ENCODE data around the gene MIGA2.
"Not testable (repeated sequence)": the region's sequence is repeated elsewhere in the genome, so short reads cannot be mapped to it uniquely, and the experiment has no call there.

Gene MIGA2

GRCh38 chr9:129011761-129012181, 24.7 kb upstream of the MIGA2 start:
- DNase-seq (ENCODE audit: low spot score), result no peak

DNA sequence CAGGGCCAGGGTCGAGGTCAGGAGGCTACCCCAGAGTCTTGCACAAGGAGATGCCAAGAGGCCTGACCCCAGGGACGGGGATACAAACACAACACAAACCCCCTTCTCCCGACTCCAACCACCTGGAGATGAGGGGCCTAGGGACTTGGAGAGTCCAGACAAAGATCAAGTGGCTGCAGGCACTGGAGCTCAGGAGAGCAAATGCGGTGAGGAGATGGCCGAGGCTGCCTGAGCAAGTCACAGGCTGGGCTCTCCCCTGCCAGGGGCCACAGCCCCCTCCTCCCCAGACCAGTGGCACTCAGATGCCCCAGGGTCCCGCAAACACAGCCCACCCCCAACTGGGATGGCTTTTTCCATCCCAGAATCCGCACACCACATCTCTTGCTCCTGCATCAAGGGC, 24.1 kb upstream of the MIGA2 start:
- no peak for DNase-seq (ENCODE audit: low spot score)

GRCh38 chr9:129012893-129013448, 23.5 kb upstream of the MIGA2 start:
- no peak for DNase-seq (ENCODE audit: low spot score)

DNA sequence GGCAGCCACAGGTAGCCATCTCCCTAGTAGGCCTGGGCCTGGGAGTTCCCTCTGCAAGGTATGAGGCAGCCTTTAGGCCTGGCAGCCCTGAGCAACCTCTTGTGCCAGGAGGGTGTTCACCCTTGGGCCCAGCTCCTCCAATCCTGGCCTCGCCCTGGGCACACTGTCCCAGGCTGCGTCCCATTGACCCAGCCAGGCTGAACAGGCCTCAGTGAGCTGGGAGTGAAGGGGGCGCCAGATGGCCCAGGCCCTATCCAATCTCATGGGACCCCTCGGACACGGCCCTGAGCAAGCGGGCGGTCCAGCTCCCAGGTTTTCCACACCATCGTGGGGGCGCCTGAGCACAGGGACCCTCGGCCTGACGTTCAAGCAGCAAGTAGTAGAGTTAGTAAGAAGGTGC, 22.8 kb upstream of the MIGA2 start:
- DNase-seq (ENCODE audit: low spot score), result no peak

GRCh38 chr9:129014124-129014523, 22.3 kb upstream of the MIGA2 start:
- no peak for DNase-seq (ENCODE audit: low spot score)

- DNase-seq (ENCODE audit: low spot score), result no peak
Measured at GRCh38 chr9:129014608-129015007, 21.8 kb upstream of the MIGA2 start.

DNA sequence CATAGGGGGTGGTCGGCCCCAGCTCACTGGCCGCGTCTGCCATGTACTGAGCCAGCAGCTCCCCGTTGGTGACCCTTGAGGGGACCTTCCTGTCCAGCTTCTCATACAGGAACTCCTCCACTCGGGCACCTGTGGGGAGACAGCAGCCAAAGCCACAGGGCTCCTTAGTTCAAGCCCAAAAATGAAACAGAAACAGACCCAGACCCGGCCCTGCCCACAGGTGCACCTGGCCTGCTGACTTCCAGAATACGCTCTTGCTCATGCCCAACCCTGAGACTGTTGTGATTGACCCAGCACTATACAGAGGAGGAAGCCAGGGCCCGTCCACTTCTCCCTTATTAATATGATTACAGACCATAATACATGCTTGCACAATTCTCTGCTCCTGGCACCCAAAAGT, 15.3 kb upstream of the MIGA2 start:
- DNase-seq (ENCODE audit: low spot score), result no peak

GRCh38 chr9:129022037-129022436, 14.4 kb upstream of the MIGA2 start:
- DNase-seq (ENCODE audit: low spot score), result no peak

GRCh38 chr9:129023036-129023907, 13.2 kb upstream of the MIGA2 start:
- peak; percentile 84 for DNase-seq (ENCODE audit: low spot score)

- DNase-seq (ENCODE audit: low spot score), result no peak
Measured at GRCh38 chr9:129023908-129024233, 12.6 kb upstream of the MIGA2 start.

DNA sequence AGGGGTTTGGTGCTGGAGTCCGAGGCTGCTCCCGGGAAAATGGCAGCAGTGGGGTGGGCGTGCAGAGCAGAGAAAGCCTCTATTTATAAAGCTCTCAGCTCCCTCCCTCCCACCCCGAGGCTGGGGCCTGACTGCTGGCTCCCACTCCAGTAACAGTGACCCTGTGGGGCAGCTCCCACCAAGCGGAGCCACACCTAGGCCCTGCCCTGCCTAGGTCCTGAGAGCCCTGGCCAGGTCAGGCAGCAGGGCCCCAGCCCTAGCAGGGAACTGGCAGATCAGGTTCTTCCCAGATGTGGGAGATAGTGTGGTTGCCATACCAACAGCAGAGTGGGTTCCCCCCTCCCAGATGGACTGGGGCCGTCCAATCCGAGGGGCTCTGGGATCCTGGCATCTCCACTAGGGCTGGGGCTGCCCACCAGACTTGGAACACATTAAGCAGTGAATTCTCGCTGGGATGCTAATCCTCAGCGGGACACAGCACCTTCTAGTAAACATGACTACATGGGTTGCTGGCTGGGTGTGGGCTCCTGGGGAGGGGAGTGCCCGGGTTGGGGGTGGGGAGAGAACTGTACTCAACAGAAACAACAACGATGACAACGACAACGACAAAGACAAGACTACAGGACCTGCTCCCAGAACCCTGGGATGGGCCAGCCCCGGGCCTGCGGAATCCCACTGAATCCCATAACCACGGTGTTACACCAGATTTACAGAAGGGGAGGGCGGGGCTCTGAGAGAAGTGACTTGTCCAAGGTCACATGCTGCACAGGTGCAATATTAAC, 9.8 kb upstream of the MIGA2 start:
- peak; percentile 36 for DNase-seq (ENCODE audit: low spot score)

- no peak for DNase-seq (ENCODE audit: low spot score)
Measured at GRCh38 chr9:129027224-129027684, 9.2 kb upstream of the MIGA2 start.

- peak; percentile 17 for DNase-seq (ENCODE audit: low spot score)
Measured at GRCh38 chr9:129027685-129028191, 8.7 kb upstream of the MIGA2 start.

DNA sequence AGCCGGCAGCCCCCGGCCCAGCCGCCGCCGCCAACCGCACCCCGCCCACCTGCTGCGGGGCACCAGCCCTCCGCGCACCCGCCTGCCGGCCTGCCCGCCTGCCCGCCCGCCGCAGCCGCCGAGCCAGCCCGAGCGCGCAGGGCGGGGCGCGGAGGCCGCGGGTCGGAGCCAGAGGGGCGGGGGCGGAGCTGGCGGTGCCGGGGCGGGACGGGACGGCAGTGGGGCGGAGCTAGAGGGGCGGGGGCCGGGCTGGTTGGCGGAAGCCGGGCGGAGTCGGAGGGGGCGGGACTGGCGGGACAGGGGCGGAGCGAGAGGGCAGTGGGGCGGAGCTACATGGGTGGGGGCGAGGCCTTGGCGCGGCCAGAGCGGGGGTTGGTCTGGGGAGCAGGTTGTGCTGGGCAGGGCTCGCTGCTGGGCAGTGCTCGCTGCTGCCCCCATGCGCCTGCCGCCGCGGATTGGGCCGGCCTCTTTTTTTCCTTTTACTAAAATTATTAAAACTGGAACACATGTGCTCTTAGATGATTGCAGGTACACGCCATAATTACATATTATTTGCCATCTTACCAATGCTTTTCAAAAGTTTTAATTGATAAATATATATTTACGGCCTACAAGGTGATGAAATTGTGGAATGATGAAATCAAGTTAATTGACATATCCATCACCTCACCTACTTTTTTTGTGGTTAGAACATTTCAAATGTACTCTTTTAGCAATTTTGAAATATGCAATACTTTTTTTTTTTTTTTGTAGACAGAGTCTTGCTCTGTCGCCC, 8.0 kb upstream of the MIGA2 start, which contains the start of gene SH3GLB2:
Gene SH3GLB2 (minus strand): TSS at position 140 of the 775 bp plus-strand sequence. CDS start 177 bp downstream, outside the sequence.
- peak; percentile 92 for DNase-seq (ENCODE audit: low spot score)

DNA sequence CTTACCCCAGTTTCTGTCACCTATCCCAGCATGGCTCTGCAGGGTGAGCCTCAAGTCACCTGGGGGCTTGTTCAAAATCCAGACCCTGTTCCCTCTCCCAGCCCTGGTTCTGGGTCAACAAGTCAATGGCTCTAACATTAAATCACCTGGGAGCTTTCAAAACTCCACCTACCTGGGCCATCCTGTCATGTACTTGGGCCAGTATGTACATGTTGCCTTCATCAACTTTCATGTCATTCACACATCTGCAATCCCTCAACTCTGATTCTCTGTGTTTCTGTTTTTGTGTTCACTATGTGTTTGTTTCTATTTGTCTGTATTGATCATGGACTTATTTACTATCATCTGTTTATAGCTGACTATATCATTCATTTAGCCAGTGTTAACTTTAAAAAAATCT, 6.2 kb upstream of the MIGA2 start:
- DNase-seq (ENCODE audit: low spot score), result no peak

GRCh38 chr9:129031514-129031913, 4.9 kb upstream of the MIGA2 start:
- no peak for DNase-seq (ENCODE audit: low spot score)

DNA sequence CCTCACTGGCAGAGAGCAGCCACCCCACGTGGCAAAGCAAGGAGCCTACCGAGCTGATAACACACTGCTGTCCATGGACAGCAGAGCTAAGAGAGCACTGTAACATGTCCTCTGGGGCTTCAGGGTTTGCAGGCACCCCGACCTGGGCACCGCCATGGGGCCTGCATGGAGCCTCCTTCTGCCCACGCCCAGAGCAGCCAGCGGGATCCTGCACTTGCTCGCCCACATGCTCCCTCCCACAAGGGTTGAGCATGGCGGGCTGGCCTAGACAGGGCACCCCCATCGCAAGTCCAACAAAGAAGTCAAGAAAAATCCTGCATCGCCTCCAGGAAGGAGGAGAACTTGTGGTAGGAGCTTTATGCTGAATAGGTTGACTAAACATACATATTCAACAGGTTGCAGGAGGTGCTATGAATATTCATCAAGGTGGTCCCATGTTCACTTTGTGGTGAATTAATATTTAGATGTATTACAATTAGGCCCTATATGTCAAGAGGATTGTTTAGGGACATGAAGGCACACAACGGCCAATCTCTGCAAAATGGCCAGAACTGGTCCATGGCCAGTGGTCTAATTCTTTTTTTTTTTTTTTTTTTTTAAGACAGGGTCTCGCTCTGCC, 3.8 kb upstream of the MIGA2 start:
- DNase-seq (ENCODE audit: low spot score), result no peak

GRCh38 chr9:129033216-129033615, 3.2 kb upstream of the MIGA2 start:
- DNase-seq (ENCODE audit: low spot score), result peak; percentile 55

- not testable (repeated sequence) for DNase-seq (ENCODE audit: low spot score)
Measured at GRCh38 chr9:129035838-129036237, 588 bp upstream of the MIGA2 start.

DNA sequence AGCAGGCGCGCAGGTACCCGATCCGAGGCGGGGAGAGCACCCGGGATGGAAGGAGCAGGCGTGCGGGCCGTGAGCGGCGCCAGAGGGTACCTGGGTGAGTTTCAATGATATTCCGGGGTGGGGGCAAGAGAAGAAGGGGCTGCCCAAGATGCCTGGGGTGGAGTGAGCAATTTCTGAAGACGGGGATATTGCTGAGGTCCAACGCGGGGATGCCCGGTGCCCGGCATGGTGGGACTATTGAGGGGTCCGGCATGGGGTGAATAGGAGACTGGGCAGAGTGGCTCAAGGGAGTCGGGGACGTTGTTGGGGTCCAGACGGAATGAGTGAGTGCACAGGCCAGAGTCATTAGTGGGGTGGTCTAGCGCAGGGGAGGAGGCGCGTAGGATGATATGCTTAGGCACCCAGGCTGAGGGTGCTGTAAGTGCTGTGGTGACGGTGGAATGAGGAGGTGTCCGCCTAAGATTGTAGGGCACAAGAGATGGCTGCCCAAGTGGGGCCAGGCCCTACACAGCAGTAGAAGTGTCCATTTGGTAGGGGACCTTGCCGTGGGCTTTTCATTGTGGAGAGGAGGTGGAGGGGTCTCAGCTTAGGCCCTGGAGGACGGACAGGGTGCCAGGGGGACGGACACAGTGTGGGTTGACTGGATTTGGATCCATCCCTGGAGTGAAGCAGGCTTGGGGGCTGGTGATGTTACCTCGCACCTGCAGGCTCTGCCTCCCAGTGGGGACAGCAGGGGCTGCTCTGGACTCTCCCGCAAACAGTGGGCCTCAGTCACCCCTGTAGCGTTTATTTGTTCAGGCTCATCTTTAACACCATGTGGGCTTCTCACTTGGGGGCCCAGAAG, 719 bp downstream of the MIGA2 start:
- peak; percentile 37 for DNase-seq (ENCODE audit: low spot score)

DNA sequence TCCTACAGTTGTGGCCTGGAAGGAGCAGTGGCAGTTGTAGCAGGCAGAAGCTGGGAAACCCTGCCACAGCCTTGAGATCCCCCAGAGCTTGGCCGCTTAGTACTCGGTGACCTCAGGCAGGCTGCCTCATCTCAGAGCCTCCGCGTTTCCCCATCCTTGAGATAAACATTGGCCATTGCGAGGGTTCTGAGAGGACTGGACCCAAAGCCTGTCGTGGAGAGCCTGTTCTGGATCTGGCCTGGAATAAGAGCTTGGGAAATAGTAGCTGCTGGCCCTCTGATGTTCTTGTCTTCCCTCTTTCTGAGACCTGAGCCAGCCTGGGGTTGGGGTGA, 1.3 kb downstream of the MIGA2 start:
- DNase-seq (ENCODE audit: low spot score), result no peak

Measured in hematopoietic multipotent progenitor cell treated with erythropoietin and hydrocortisone succinate and interleukin-3 and kit ligand, for 15 days (in vitro differentiated cells).